ENCODE data around the gene SLC31A2.

DNA sequence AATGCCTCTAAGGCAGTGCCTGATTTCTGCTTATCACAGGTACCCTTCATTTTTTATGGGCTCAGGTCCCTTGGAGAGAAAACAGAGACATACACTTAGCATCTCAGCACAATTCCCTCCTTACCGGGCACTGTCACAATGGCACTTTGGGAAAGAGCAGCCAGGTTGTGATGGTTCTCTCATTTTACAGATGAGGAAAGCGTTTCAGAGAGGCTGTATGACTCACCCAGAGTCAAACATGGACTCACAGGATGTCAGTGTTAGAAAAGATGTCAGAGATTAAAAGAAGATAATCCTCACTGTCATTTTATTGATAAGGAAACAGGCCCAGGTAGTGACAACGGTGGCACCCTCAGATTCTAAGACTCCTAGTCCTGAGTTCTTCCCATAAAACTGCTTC lies 12.0 kb upstream of the SLC31A2 start:
- TF ChIP-seq, protein P1, sequence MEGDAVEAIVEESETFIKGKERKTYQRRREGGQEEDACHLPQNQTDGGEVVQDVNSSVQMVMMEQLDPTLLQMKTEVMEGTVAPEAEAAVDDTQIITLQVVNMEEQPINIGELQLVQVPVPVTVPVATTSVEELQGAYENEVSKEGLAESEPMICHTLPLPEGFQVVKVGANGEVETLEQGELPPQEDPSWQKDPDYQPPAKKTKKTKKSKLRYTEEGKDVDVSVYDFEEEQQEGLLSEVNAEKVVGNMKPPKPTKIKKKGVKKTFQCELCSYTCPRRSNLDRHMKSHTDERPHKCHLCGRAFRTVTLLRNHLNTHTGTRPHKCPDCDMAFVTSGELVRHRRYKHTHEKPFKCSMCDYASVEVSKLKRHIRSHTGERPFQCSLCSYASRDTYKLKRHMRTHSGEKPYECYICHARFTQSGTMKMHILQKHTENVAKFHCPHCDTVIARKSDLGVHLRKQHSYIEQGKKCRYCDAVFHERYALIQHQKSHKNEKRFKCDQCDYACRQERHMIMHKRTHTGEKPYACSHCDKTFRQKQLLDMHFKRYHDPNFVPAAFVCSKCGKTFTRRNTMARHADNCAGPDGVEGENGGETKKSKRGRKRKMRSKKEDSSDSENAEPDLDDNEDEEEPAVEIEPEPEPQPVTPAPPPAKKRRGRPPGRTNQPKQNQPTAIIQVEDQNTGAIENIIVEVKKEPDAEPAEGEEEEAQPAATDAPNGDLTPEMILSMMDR (IDR thresholded peaks at IDR 0.05; ENCODE audit: borderline replicate concordance, extremely low read depth, low read length, poor library complexity, severe bottlenecking) = no peak
- TF ChIP-seq EZH2 (IDR thresholded peaks at IDR 0.05; ENCODE audit: borderline replicate concordance, low read depth, low read length, severe bottlenecking) = no peak
